Fibroblast of lung (primary cell): ENCODE results near the gene SUGP2. TPM values are rescaled to one million over a fixed set of nuclear protein-coding genes. Genes with fewer than 3 reads are reported as not detected.
A peak's percentile ranks its signal among the peaks of the same experiment; 100 is the strongest.

ENCODE experiments used
- DNase-seq, 2 donors: peaks; one replicate each; pipeline versions ENCODE4 v3.0.0 to v3.0.0-alpha.2; 2010; ENCODE audit warnings: low read depth in 2 of 2
- H2AFZ ChIP-seq: 2 replicates; pipeline ENCODE4 v1.5.1; 2012; ENCODE audit warnings: low read length, control low read depth, inconsistent platforms
- H3K27ac ChIP-seq: 2 replicates; pipeline ENCODE4 v1.5.1; 2011; ENCODE audit warnings: low read length, control low read depth; ENCODE audit not compliant: insufficient read depth
- H3K27me3 ChIP-seq: 2 replicates; pipeline ENCODE4 v1.5.1; 2011; ENCODE audit warnings: mild to moderate bottlenecking, low read length; ENCODE audit not compliant: control insufficient read depth, insufficient read depth
- H3K36me3 ChIP-seq: 2 replicates; pipeline ENCODE4 v1.5.1; 2011; ENCODE audit warnings: low read length; ENCODE audit not compliant: control insufficient read depth, insufficient read depth
- H3K4me1 ChIP-seq: 2 replicates; pipeline ENCODE4 v1.5.1; 2011; ENCODE audit warnings: low read length; ENCODE audit not compliant: control insufficient read depth, insufficient read depth; ENCODE audit errors: extremely low read depth
- H3K4me2 ChIP-seq: 2 replicates; pipeline ENCODE4 v1.5.1; 2011; ENCODE audit warnings: low read length, control low read depth; ENCODE audit not compliant: insufficient read depth; ENCODE audit errors: extremely low read depth
- H3K4me3 ChIP-seq, 4 experiments: fragments of 200-600 bp in 1 of 4; sonication (generic) in 1 of 4; replicated peaks in 1 of 4; 2 replicates each; pipeline ENCODE4 v1.5.1; 2011 to 2016; ENCODE audit warnings: low read length in 4 of 4, low read depth in 3 of 4, mild to moderate bottlenecking in 3 of 4, control low read depth in 2 of 4, inconsistent platforms in 1 of 4, mixed read lengths in 1 of 4; ENCODE audit not compliant: insufficient read depth in 1 of 4; ENCODE audit errors: control extremely low read depth in 1 of 4
- H3K79me2 ChIP-seq: 2 replicates; pipeline ENCODE4 v1.5.1; 2012; ENCODE audit warnings: mild to moderate bottlenecking, low read length, inconsistent platforms; ENCODE audit not compliant: control insufficient read depth, insufficient read depth
- H3K9ac ChIP-seq: 2 replicates; pipeline ENCODE4 v1.5.1; 2011; ENCODE audit warnings: mild to moderate bottlenecking, low read length, control low read depth; ENCODE audit not compliant: insufficient read depth
- H3K9me3 ChIP-seq: 2 replicates; pipeline ENCODE4 v1.5.1; 2012; ENCODE audit warnings: low read depth, low read length; ENCODE audit not compliant: control insufficient read depth, insufficient read depth
- H4K20me1 ChIP-seq: 2 replicates; pipeline ENCODE4 v1.5.1; 2011; ENCODE audit warnings: low read length; ENCODE audit not compliant: control insufficient read depth, insufficient read depth; ENCODE audit errors: extremely low read depth
- EZH2 ChIP-seq: IDR thresholded peaks from 2 replicates; pipeline ENCODE4 v1.5.1; 2012; ENCODE audit warnings: low read length, control low read depth, mild to moderate bottlenecking; ENCODE audit errors: missing control alignments
- polyA plus RNA-seq, 2 donors: library from polyadenylated mRNA; depleted of rRNA in 1 of 2; stranded (reverse) in 1 of 2; unstranded in 1 of 2; fragments of >200 nt; gene quantifications; 2 replicates each; pipeline ENCODE4 v1.2.1, GENCODE V29; 2011 to 2012; ENCODE audit warnings: missing spikeins in 1 of 2
- total RNA-seq: library from RNA; depleted of rRNA; stranded (reverse); fragments of >200 nt; gene quantifications from 2 replicates; pipeline ENCODE4 v1.2.1, GENCODE V29; 2014
- TF ChIP-seq, protein P1 (sequence below), 2 donors: IDR thresholded peaks in 1 of 2; conservative IDR thresholded peaks in 1 of 2; 1 replicate in 1 of 2; 2 replicates in 1 of 2; pipeline ENCODE4 v1.5.1; 2011 to 2012; ENCODE audit warnings: low read length in 2 of 2, control low read depth in 1 of 2, inconsistent platforms in 1 of 2, low read depth in 1 of 2, mild to moderate bottlenecking in 1 of 2

The SUGP2 gene
- total and polyA plus RNA-seq, 2 donors (not counting 1 experiment from before 2014, with no cell fraction given), result 29.2 to 31.4 TPM

DNA sequence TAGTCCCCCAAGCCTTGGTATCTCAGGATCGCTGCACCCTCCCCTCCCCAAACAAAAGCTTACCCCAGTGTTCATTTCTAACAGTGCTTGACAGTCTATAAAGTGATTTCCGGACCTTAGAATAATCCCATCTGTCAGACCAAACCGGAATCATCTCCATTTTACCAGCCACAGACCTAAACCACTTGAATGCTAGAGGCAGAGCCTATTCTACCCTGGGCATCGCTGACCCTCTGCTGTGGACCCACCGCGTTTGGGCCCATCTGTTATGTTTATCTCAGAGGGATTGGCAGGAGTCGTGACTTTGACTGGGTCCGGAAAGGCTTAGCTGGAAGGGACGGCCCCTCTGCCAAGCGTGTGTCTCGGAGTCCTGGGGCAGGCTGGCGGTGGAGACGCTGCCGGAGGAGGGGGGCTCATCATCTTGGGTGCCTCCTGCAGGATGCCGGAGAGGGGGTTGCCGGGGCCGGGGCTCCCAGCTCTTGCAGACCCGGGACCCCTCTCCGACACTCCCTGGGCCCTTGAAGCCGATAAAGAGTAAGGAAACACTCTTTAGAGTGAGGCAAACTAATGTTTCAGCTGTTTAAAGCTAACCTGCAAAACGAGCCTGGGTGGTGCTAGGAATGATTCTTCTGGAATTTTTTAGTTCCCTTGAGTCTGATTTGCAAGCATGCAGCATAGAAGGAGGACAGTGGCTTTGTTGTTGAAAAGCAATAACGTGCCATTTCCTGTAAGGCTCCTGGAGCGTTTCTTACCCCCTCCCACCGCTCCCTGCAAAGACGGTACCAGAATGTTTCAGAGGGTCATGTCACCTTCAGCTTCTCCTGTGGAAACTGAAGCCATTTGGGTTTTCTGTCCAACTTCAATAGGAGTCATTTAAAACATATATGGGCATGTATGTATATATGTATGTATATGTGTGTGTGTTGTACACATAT lies 31.8 kb upstream of the SUGP2 start:
- H3K36me3 ChIP-seq, result peaks cover 2% of the 10 kb centered on the region
- peak overlapping the region; percentile 97 for H3K4me2 ChIP-seq
- H4K20me1 ChIP-seq, result no peaks in the 10 kb centered on the region
- H3K79me2 ChIP-seq, result no peaks in the 10 kb centered on the region
- no peak overlapping the region for H3K27ac ChIP-seq
- no peak overlapping the region for H3K9ac ChIP-seq
- H3K4me1 ChIP-seq, result peaks cover 17% of the 10 kb centered on the region
- no peaks in the 10 kb centered on the region for H3K27me3 ChIP-seq
- peak overlapping the region; percentile 43 for H2AFZ ChIP-seq
- TF ChIP-seq, protein P1, sequence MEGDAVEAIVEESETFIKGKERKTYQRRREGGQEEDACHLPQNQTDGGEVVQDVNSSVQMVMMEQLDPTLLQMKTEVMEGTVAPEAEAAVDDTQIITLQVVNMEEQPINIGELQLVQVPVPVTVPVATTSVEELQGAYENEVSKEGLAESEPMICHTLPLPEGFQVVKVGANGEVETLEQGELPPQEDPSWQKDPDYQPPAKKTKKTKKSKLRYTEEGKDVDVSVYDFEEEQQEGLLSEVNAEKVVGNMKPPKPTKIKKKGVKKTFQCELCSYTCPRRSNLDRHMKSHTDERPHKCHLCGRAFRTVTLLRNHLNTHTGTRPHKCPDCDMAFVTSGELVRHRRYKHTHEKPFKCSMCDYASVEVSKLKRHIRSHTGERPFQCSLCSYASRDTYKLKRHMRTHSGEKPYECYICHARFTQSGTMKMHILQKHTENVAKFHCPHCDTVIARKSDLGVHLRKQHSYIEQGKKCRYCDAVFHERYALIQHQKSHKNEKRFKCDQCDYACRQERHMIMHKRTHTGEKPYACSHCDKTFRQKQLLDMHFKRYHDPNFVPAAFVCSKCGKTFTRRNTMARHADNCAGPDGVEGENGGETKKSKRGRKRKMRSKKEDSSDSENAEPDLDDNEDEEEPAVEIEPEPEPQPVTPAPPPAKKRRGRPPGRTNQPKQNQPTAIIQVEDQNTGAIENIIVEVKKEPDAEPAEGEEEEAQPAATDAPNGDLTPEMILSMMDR (conservative IDR thresholded peaks at IDR 0.05 in 1 of 2, IDR thresholded peaks at IDR 0.05 in 1 of 2; ENCODE audit: low read depth in 1 of 2, low read length in 2 of 2), result no peak
- TF ChIP-seq EZH2, result no peak
- no peak for DNase-seq
- peak overlapping the region; percentile 67 to 79 (median 76) for H3K4me3 ChIP-seq
- H3K9me3 ChIP-seq, result no peaks in the 10 kb centered on the region

DNA sequence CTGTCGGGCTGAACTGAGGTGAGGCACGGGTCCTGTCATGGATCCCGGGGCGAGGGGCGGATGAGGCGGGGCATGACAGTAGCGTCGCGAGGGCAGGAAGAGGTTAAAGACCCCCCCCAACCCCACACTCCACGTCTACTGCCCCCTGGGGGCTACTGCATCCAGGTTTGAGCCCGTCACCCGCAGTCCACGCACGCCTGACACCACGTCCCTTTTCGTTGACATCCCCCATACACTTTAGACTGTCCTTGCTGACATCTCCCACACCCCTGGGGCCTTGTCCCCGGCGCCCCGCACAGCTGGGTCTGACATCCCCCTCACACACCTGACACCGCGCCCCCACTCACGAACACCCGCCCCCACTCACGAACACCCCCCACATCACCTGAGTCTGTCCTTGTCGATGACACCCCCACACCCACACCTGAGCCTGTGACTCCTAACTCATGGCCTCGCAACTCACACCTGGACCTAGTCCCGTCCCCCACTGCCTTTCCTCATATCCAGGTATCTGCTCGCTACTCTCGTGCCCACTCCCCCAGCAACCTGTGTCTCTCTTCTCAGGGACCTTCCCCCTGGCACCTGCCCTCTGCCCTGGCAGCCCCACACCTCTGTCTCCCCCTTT lies 30.9 kb upstream of the SUGP2 start:
- Histone ChIP-seq H3K27ac (peak overlapping the region; percentile 47), H3K9me3 (no peaks in the 10 kb centered on the region), H3K9ac (peak overlapping the region; percentile 60), H3K4me1 (peaks cover 17% of the 10 kb centered on the region), H3K4me2 (peak overlapping the region; percentile 97), H3K79me2 (no peaks in the 10 kb centered on the region), H3K27me3 (no peaks in the 10 kb centered on the region), H2AFZ (peak overlapping the region; percentile 62), H4K20me1 (no peaks in the 10 kb centered on the region), H3K36me3 (peaks cover 2% of the 10 kb centered on the region), H3K4me3 (peak overlapping the region; percentile 67 to 79 (median 76))
- DNase-seq, result no peak
- no peak for TF ChIP-seq EZH2
- TF ChIP-seq, protein P1 (conservative IDR thresholded peaks at IDR 0.05 in 1 of 2, IDR thresholded peaks at IDR 0.05 in 1 of 2; ENCODE audit: low read depth in 1 of 2, low read length in 2 of 2), result peak in 1 of 2 donors; percentile 43
